A172 (cell line): Measurements from ENCODE around the gene SCN4A. TPM values are rescaled to one million over a fixed set of nuclear protein-coding genes. Genes with fewer than 3 reads are reported as not detected.

Experiments
- DNase-seq: peaks from one replicate; pipeline ENCODE4 v3.0.0-alpha.2; 2015; ENCODE audit warnings: low spot score
- total RNA-seq: library from RNA; depleted of rRNA; stranded (reverse); fragments of >200 nt; shearing (Covaris generic); gene quantifications from 2 replicates; pipeline ENCODE4 v1.2.3, GENCODE V29; 2014

Gene SCN4A
- total RNA-seq, 1 experiment from 2014 or later, result not detected

DNA sequence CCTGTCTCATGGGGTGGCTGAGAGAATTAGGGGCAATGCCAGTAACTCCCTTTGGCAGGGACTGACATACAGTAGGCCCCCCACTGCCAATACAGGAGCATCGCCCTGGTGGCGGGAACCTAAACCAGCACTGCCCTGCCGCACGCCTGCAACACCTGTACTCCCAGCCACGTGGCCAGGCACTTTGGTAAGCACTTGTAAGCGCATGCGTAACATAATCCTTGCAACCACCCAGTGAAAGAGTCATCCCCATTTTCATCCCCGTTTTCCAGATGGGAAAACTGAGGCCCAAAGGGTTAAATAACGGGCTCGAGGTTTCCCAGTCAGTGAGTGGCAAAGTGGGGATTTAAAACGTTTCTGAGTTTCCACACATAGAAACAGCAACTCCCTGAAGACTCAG, 17.5 kb downstream of the SCN4A start:
- no peak for DNase-seq

- no peak for DNase-seq
Observed at GRCh38 chr17:63954402-63955063, 18.2 kb downstream of the SCN4A start.

DNA sequence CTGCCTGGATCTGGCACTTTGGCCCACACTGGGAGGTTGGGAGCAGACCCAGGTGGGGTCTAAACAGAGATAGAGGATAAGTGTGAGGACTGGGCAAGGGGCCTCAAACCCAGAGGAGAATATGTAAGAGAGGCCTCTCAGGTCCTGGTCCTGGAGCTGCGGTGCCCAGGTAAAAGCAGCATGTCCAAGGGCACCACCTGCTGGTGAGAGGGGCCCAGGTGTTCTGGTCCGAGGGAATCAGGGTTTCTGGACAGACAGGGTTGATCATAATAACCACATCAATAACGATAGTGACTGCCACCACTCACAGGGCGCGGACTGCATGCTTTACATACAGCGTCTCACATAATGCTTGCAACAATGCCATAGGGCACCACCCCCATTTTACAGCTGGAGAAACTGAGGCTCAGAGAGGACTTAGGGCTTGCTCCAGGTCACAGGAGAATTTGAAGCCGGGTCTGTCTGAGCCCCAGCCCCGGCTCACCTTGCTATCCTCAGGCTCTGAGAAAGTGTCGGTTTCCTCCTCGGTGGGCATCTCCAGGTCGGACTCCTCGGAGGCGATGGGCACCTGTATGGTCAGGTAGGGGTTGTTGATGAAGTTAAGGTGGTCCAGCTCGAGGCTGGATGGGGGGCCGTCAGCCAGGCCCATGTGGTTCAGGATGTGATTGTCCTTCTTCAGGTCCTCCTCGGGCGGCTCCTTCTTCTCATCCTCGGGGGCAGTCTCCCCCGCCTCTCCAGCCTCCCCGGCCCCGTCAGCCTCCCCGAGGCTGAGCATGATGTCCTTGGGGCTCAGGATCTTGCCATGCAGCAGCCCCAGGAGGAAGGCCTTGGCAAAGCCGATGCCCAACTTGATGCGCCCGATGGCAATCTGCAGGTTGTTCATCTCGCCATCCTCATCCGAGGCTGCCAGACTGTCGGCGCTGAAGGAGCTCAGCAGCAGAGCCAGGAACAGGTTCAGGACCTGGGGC, 21.5 kb downstream of the SCN4A start:
- no peak for DNase-seq

GRCh38 chr17:63949576-63950250, 23.0 kb downstream of the SCN4A start:
- no peak for DNase-seq

GRCh38 chr17:63948521-63948920, 24.2 kb downstream of the SCN4A start:
- DNase-seq, result no peak

DNA sequence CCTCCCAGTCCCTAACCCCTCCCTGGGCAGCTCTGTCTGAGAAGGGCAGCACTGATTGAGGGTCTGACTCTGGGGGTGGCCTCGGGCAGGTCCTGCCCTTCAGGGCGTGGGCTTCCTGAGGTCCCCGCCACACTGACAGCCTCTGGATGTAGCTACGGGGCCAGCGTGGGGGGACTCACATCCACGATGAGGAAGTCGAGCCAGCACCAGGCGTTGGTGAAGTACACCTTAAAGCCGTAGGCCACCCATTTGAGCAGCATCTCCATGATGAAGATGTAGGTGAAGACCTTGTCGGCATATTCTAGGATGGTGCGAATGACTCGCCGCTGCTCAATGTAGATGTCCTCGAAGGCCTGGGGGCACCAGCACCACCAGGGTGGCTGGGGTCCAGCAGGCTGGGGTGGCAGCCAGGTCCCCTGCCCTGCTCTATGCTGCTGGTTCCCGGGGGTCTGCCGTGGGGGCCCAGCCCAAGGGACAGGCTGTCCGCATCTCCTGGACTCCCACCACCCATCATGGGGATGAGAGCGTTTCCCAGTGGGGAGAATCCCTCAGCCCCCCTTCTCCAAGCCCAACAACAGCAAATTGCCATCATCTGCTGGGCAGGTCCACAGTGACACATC, 24.9 kb downstream of the SCN4A start:
- DNase-seq, result no peak

DNA sequence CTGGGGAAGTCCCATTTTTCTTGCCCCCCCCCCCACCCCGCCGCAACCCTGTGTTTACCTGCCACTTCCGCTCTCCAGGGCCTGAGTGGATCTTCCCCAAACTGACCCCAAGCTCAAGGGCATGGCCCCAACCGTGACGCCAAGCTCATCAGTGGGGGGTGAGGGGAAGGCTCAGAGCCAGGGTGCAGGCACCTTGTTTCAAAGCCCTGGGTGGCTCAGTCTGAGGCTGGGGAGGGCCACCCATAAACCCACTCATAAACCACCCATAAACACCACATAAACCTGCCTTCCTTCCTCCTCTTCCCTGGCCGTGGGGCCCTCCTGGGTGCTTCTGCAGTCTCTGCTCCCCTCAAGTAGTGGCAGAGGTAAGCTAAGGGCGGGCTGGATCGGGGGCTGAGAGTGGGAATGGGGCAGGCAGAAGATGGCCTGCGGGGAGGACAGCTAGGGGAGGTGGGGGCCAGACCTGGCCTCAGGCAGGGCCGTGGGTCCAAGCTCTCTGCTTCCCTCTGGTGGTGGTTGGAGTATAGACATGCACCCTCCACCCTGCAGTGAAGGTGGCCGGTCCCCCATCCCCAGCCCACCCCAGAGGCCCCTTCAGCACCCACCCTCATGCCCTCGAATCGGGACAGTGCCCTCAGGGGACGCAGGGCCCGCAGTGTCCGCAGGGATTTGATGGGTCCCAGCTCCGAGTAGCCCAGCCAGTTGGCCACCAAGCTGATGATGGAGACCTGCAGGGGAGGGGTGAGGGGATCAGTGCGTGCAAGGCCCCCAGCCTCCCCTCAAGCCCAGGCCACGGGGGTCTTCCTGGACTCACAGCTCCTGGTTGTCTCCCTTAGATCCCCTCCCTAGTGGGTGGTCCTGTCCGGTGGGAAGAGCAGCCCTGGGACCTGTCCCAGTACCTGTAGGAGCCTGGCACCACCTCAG, 26.0 kb downstream of the SCN4A start:
- DNase-seq, result peak; percentile 31

- DNase-seq, result no peak
Observed at GRCh38 chr17:63945784-63946439, 26.8 kb downstream of the SCN4A start.

- DNase-seq, result no peak
Observed at GRCh38 chr17:63944736-63945499, 27.8 kb downstream of the SCN4A start.

DNA sequence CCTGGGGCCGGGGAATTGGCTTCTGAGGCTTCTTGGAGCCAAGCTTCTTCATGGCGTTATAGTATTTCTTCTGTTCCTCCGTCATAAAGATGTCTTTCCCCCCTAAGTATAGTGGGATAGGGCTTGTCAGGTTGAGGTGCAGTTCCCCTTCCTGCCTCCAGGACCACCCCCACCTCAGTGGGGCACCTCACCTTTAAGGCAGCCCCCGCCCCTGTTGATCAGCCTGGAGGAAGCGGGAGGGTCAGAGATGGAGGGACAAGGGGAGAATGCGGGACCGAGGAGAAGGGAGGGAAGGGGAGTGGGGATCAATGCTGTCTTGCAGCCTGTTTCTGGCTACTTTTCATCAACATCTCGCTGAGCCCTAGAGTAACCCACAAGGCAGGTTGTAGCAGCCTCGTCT, 29.0 kb downstream of the SCN4A start:
- no peak for DNase-seq

DNA sequence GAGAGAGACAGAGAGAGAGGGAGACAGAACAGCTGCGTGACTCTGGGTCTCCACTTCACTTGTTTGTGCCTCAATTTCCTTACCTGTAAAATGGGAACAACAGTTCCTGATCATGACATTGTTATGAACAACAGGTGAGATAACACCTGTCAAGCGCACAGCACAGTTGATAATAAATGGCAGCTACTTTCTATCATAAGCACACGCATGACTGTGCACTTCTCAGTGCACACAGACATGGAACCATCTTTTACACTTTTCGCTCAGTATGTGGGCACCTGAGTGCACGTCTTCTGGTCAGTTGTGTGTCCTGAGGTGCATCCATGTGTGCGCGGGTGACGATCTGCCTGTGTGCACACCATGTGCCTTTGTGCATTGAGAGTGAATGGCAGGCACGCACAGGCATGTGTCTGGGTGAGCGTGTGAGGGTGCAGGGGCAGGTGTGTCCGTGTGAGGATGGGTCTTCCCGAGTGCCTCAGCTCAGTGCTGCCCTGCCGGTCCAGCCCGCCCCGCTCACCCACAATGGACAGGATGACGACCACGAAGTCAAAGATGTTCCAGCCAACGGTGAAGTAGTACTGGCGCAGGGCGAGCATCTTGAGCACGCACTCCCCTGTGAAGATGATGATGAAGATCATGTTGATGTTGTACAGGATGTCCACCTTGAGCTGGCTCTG, 30.3 kb downstream of the SCN4A start:
- no peak for DNase-seq

GRCh38 chr17:63941751-63942150, 31.0 kb downstream of the SCN4A start:
- DNase-seq, result no peak

DNA sequence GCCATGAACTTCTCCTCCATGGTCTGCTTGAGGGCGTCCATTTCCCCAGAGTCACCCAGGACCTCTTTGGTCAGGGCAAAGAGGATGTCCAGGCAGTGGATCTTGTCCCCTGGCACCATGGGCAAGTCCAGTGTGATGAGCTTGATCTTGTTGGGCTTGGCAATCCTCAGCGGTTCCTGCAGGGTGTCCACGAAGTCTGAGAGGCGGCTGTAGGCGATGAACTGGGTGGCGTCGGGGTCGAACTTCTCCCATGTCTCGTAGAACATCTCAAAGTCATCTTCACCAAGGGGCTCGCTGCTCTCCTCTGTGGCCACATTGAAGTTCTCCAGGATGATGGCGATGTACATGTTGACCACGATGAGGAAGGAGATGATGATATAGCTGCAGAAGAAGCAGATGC, 31.6 kb downstream of the SCN4A start:
- no peak for DNase-seq

DNA sequence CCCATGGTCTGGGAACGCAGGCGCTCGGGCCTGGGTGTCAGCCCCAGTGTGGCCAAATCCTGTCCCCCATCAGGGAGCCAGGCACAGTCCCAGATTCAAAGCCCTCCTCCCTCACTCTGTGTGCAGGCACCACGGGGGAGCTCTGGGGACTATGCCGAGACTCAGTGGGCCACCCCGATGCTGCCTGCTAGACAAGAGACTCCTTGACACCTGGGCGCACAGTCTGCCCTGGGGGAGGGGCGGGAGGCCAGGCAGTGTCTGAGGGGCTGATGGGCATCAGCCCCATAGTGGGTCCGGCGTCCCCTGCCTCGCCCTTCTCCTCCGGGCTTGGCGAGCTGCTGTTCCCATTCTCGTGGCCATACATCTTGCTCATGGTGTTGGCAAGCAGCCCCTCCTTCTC, 32.1 kb downstream of the SCN4A start:
- no peak for DNase-seq

- DNase-seq, result no peak
Observed at GRCh38 chr17:63939884-63940283, 32.8 kb downstream of the SCN4A start.

- no peak for DNase-seq
Observed at GRCh38 chr17:63939401-63939800, 33.3 kb downstream of the SCN4A start.

DNA sequence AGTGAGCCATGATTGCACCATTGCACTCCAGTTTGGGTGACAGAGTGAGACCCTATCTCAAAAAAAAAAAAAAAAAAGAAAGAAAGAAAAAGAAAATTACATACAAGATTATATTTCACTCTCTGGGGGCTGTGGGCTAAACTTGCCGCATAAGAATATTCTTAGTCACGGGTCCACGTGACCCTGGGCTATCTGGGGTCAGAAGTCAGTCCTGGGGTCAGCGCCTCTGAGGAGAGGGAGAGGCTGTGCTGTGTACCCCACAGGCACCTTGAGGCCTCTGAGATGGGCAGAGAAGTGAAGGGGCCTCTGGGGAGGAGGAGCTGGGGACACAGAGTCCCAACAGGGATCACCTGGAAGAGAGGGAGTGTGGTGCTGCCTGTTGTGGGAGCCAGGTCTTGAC, 34.8 kb downstream of the SCN4A start:
- DNase-seq, result no peak

DNA sequence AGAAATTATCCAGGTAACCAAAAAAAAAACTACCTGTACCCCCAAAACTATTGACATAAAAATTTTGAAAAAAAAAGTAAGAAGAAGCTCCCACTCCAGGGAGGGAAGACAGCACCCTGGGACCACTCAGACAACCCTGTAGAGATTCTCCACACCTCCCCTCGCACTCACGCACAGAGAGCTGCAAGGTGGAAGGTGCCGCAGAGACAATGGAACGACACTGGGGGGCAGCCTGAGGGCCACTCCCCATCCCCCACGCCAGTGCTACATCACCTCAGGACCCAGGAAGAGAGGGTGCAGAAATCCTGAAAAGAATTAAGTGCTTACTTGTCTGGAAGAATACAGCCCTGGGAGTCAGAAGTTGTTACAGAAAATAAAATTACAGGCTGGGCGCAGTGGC, 35.4 kb downstream of the SCN4A start:
- no peak for DNase-seq
